Gastroesophageal sphincter (tissue), 4 donors: Measurements from ENCODE around the gene RXRA. TPM values are rescaled to one million over a fixed set of nuclear protein-coding genes. Genes with fewer than 3 reads are reported as not detected.

ENCODE experiments used
- ATAC-seq: fragments of 150-250 bp; one replicate; pipeline ENCODE4 v1.9.1; 2016; ENCODE audit warnings: mild to moderate bottlenecking, moderate library complexity
- H3K27ac ChIP-seq, 4 donors: fragments of 200-600 bp; sonication (generic) in 3 of 4; 1 replicate in 3 of 4; 2 replicates in 1 of 4; pipeline ENCODE4 v1.5.1; 2016 to 2019
- H3K27me3 ChIP-seq: fragments of 200-600 bp; sonication (generic); one replicate; pipeline ENCODE4 v1.5.1; 2019
- H3K36me3 ChIP-seq, 2 donors: fragments of 200-600 bp; sonication (generic); one replicate each; pipeline ENCODE4 v1.5.1; 2019; ENCODE audit warnings: control low read depth in 1 of 2
- H3K4me1 ChIP-seq, 3 donors: fragments of 200-600 bp; sonication (generic); 1 replicate in 2 of 3; 2 replicates in 1 of 3; pipeline ENCODE4 v1.5.1; 2016 to 2019; ENCODE audit warnings: control low read depth in 2 of 3
- H3K4me3 ChIP-seq, 2 donors: fragments of 200-600 bp; sonication (generic); one replicate each; pipeline ENCODE4 v1.5.1; 2019; ENCODE audit warnings: mild to moderate bottlenecking in 1 of 2, moderate library complexity in 1 of 2
- H3K9me3 ChIP-seq, 3 donors: fragments of 200-600 bp; sonication (generic); one replicate each; pipeline ENCODE4 v1.5.1; 2017 to 2019; ENCODE audit warnings: control low read depth in 2 of 3
- EP300 ChIP-seq: sonication (generic); formaldehyde crosslinking; IDR thresholded peaks from one replicate; pipeline ENCODE4 v1.6.1; 2017; ENCODE audit warnings: antibody characterized with exemption, mild to moderate bottlenecking
- POLR2A ChIP-seq, 2 donors: fragments of 450-650 bp; IDR thresholded peaks; one replicate each; pipeline ENCODE4 v1.6.1; 2017; ENCODE audit warnings: antibody characterized with exemption in 2 of 2, mild to moderate bottlenecking in 2 of 2, moderate library complexity in 1 of 2
- POLR2AphosphoS5 ChIP-seq: sonication (generic); formaldehyde crosslinking; IDR thresholded peaks from one replicate; pipeline ENCODE4 v1.6.1; 2017; ENCODE audit warnings: antibody characterized with exemption
- WGBS, 2 donors: methylation state at CpG; one replicate each; pipeline ENCODE4 v1.1.5; 2018; ENCODE audit warnings: low coverage in 1 of 2; 5-methylcytosine and 5-hydroxymethylcytosine counted together
- total RNA-seq, 4 donors: library from RNA; depleted of rRNA; stranded (reverse); fragments of >200 nt; gene quantifications; one replicate each; pipeline ENCODE4 v1.1.0, GENCODE V29; 2016
- TF ChIP-seq, protein P1 (sequence below), 4 experiments: fragments of 200-600 bp in 2 of 4; fragments of 450-650 bp in 2 of 4; sonication (generic) in 1 of 4; IDR thresholded peaks; one replicate each; pipeline ENCODE4 v1.5.1; 2017 to 2019; ENCODE audit warnings: antibody characterized with exemption in 4 of 4, mild to moderate bottlenecking in 2 of 4, moderate library complexity in 2 of 4

The RXRA gene
- total RNA-seq, 4 donors from 2014 or later = 45.1 to 78.9 (median 55.3) TPM

DNA sequence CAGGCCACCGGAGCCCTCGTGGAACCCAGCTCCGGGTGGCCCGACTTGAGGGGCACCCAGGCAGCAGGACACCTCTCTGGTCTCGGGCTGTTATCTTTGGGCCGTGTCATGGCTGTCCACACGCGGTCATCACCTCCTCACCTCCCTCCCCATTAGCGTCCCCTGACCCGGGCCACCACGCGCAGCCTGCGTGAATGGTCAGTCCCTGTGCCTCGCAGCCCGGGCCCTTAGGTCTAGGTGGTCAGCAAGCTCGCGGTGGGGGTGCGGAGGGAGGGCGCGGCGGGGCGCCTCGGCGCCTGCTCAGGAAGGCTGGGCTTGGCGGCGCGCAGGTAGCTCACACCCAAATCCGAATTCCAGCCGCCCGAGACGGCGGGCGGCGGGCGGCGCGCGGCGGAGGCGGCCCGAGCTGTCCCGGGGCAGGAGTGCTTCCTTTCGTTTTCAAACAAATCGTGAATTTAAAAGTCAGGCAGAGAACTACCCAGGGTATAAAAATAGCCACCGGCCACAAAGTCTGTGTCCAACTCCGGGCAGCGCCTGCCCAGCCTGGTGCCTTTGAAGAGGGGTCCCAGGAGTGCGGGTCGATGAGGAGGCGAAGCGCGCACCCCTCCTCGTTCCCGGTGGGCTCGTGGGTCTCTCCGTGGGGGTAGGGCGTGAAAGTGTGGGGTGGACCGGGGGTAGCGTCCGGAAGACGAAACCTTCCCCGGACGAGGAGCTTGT lies 1.0 kb upstream of the RXRA start:
- Histone ChIP-seq H3K4me1 (peaks cover 0 to 56% (median 29%) of the 10 kb centered on the region in 3 donors), H3K4me3 (peak overlapping the region; percentile 66 to 83), H3K27ac (peak overlapping the region; percentile 95 to 99 (median 96)), H3K9me3 (no peaks in the 10 kb centered on the region), H3K36me3 (no peaks in the 10 kb centered on the region), H3K27me3 (no peaks in the 10 kb centered on the region)
- TF ChIP-seq, protein P1, sequence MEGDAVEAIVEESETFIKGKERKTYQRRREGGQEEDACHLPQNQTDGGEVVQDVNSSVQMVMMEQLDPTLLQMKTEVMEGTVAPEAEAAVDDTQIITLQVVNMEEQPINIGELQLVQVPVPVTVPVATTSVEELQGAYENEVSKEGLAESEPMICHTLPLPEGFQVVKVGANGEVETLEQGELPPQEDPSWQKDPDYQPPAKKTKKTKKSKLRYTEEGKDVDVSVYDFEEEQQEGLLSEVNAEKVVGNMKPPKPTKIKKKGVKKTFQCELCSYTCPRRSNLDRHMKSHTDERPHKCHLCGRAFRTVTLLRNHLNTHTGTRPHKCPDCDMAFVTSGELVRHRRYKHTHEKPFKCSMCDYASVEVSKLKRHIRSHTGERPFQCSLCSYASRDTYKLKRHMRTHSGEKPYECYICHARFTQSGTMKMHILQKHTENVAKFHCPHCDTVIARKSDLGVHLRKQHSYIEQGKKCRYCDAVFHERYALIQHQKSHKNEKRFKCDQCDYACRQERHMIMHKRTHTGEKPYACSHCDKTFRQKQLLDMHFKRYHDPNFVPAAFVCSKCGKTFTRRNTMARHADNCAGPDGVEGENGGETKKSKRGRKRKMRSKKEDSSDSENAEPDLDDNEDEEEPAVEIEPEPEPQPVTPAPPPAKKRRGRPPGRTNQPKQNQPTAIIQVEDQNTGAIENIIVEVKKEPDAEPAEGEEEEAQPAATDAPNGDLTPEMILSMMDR (IDR thresholded peaks at IDR 0.05) = peak in 1 of 4 experiments; percentile 9
- TF ChIP-seq POLR2A (IDR thresholded peaks at IDR 0.05) = no peak
- peak; percentile 17 for ATAC-seq
- WGBS, 2 donors = 0% methylated on average over 1 of the region's 63 CpGs

DNA sequence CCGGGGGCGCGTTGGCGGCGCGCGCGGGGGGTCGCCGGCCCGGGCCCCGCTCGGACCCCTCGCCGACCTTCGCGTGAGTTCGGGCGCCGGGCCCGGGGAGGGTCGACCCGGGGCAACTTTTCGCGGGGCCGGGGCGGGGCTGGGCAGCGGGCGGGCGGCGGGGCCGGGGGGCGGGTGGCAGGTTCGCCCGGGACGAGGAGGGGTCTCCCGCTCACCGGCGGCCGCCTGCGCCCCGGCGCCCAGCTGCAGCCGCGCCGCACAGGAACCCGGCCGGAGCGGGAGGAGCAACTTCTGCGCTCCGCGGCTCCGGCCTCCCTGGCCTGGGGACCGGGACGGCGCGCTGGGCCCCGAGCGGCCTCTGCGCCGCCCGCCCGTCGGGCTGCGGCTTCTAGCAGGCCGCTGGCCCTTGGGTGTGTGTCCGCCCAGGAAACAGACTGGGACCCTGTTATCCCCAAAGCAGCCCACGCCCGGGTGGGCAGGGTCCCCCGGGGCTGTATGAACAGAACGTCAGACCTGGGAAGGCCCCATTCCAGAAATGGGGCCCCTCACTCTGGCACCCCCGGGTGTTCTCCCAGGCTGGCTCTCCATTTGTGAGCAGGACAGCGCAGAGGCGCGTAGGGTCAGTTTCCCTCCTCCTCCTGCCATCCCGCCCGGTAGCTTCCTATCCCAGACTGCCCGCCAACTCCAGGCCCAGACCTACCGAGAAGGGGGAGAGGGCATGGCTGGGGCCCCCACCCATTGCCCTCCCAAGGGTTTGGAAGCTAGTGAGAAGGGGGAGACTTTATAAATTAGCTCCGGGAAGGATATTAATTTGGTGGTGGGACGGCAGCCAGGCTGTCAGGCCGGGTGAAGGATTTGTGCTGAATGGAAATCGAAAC lies 708 bp downstream of the RXRA start:
- 0 to 6% methylated on average over 4 of the region's 83 CpGs for WGBS, 2 donors
- ATAC-seq = no peak
- H3K36me3 ChIP-seq = no peaks in the 10 kb centered on the region
- no peaks in the 10 kb centered on the region for H3K9me3 ChIP-seq
- peak overlapping the region; percentile 65 to 76 for H3K4me3 ChIP-seq
- H3K4me1 ChIP-seq = peaks cover 0 to 73% (median 44%) of the 10 kb centered on the region in 3 donors
- TF ChIP-seq, protein P1 (IDR thresholded peaks at IDR 0.05) = no peak
- TF ChIP-seq EP300 (no peak), POLR2AphosphoS5 (no peak), POLR2A (IDR thresholded peaks at IDR 0.05) (no peak)
- no peaks in the 10 kb centered on the region for H3K27me3 ChIP-seq
- peak overlapping the region; percentile 35 to 90 (median 84) for H3K27ac ChIP-seq

DNA sequence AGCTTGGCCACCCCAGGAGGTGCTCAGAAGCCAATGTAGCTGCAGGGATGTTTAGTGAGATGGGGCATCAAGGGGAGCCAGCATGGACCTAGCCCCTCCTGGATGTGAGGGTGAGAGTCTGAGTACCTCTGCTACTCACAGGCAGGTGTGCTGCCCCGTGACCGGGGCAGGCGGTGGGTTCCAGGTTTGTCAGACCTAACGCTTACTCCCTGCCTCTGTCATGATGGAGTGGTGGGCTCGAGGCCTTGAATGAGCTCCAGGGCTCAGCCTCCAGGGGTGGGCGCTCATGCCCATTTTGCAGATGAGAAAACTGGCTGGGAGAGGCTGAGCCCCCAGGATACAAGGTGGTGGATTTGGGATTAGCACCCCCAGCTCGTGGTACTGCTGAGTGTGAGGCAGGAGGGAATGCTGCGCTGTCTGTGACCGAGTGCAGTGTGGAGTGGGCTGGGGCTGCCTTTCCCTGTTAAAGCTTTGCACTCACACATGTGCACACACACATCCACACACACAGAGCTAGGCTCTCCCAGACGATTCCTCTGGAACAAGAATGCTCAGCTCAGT lies 1.5 kb downstream of the RXRA start:
- ATAC-seq = no peak
- TF ChIP-seq POLR2A (IDR thresholded peaks at IDR 0.05) = no peak
- TF ChIP-seq, protein P1 (IDR thresholded peaks at IDR 0.05) = no peak
- WGBS, 2 donors = 42% methylated on average over 2 of the region's 10 CpGs; no CpG with 5 or more reads in 1 of the 2 donors
- Histone ChIP-seq H3K4me3 (peak overlapping the region; percentile 65 to 76), H3K4me1 (peaks cover 0 to 80% (median 52%) of the 10 kb centered on the region in 3 donors), H3K36me3 (no peaks in the 10 kb centered on the region), H3K27ac (peak overlapping the region in 3 of 4 donors; percentile 84 to 90 (median 84)), H3K9me3 (no peaks in the 10 kb centered on the region), H3K27me3 (no peaks in the 10 kb centered on the region)

DNA sequence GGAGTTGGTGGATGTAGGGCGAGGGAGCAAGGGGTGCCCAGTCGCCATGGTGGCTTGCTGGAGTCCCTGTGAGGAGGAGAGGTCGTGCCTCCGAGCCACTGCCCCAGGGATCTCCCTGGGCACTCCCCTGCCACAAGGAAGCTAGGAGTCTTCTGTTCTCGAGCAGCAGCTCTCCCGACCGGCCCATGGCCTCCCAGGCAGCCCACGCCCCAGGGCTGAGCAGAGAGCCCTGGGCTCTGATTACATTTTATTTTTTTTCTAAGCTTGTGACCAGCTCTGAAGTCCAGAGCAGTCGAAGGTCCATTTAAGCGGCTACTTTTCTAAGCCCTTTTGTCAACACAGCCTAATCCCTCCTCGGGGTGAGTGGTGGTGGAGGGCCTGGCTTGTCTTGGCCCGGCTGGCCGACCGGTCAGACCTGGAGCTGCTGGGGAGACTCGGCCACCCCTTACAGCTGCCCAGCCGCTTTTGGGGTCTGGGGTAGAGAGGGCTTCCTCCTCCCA lies 2.1 kb downstream of the RXRA start:
- Histone ChIP-seq H3K27ac (peak overlapping the region; percentile 53 to 90 (median 84)), H3K9me3 (no peaks in the 10 kb centered on the region), H3K27me3 (no peaks in the 10 kb centered on the region), H3K4me3 (peak overlapping the region; percentile 65 to 76), H3K36me3 (no peaks in the 10 kb centered on the region), H3K4me1 (peaks cover 0 to 83% (median 58%) of the 10 kb centered on the region in 3 donors)
- 8% methylated on average over 6 of the region's 16 CpGs; no CpG with 5 or more reads in 1 of the 2 donors for WGBS, 2 donors
- ATAC-seq = no peak
- no peak for TF ChIP-seq POLR2AphosphoS5
- TF ChIP-seq, protein P1 (IDR thresholded peaks at IDR 0.05) = no peak
- TF ChIP-seq POLR2A (IDR thresholded peaks at IDR 0.05) = peak in 1 of 2 donors; percentile 15
- no peak for TF ChIP-seq EP300
